GM19238 (cell line): ENCODE data around the gene ABHD12B.
A peak's percentile ranks its signal among the peaks of the same experiment; 100 is the strongest.

Source experiments
- DNase-seq: peaks from one replicate; pipeline ENCODE4 v3.0.0; 2011; ENCODE audit warnings: low spot score; ENCODE audit not compliant: insufficient read length

ABHD12B gene

GRCh38 chr14:50837850-50838470 is 33.9 kb upstream of the ABHD12B start:
- DNase-seq = no peak

GRCh38 chr14:50839048-50839447 is 32.8 kb upstream of the ABHD12B start:
- DNase-seq = no peak

- no peak for DNase-seq
These were observed 32.2 kb upstream of the ABHD12B start for GRCh38 chr14:50839691-50840090.

- DNase-seq = no peak
These were observed 27.5 kb upstream of the ABHD12B start for GRCh38 chr14:50844391-50844790.

- DNase-seq = no peak
These were observed 26.7 kb upstream of the ABHD12B start for GRCh38 chr14:50845166-50845565.

GRCh38 chr14:50846226-50846880 is 25.5 kb upstream of the ABHD12B start:
- DNase-seq = no peak

GRCh38 chr14:50853891-50854290 is 18.0 kb upstream of the ABHD12B start:
- DNase-seq = no peak

- no peak for DNase-seq
These were observed 17.3 kb upstream of the ABHD12B start for GRCh38 chr14:50854521-50854920.

- no peak for DNase-seq
These were observed 16.3 kb upstream of the ABHD12B start for GRCh38 chr14:50855558-50855957.

- DNase-seq = no peak
These were observed 15.2 kb upstream of the ABHD12B start for GRCh38 chr14:50856660-50857059.

GRCh38 chr14:50859296-50859624 is 12.6 kb upstream of the ABHD12B start:
- DNase-seq = no peak

- DNase-seq = peak; percentile 64
These were observed 11.3 kb upstream of the ABHD12B start for GRCh38 chr14:50860478-50861086.

GRCh38 chr14:50862036-50862570 is 9.8 kb upstream of the ABHD12B start:
- no peak for DNase-seq

GRCh38 chr14:50864237-50864636 is 7.6 kb upstream of the ABHD12B start:
- no peak for DNase-seq

GRCh38 chr14:50864946-50865345 is 6.9 kb upstream of the ABHD12B start:
- no peak for DNase-seq

- DNase-seq = no peak
These were observed 6.3 kb upstream of the ABHD12B start for GRCh38 chr14:50865391-50866076.

GRCh38 chr14:50871228-50871627 is 625 bp upstream of the ABHD12B start:
- DNase-seq = no peak

- no peak for DNase-seq
These were observed 2.9 kb downstream of the ABHD12B start for GRCh38 chr14:50874757-50875156.

GRCh38 chr14:50875359-50876070 is 3.7 kb downstream of the ABHD12B start:
- DNase-seq = peak; percentile 55

- DNase-seq = no peak
These were observed 11.3 kb downstream of the ABHD12B start for GRCh38 chr14:50882932-50883826.

GRCh38 chr14:50883827-50884197 is 12.0 kb downstream of the ABHD12B start:
- DNase-seq = no peak
